ENCODE data around the gene ZFP42. TPM values are rescaled to one million over a fixed set of nuclear protein-coding genes. Genes with fewer than 3 reads are reported as not detected.

ZFP42 gene
- total and polyA plus RNA-seq, 2 of the 8 experiments (the other 6 are each of a cell fraction or from before 2014, with no cell fraction given): 69.4 to 188 TPM

GRCh38 chr4:187972135-187972534 lies 23.4 kb upstream of the ZFP42 start:
- Histone ChIP-seq H3K18ac (ENCODE audit: extremely low read depth, low read length) (no peak overlapping the region), H3K9ac (replicated peaks in 1 of 4; ENCODE audit: extremely low read depth in 1 of 4, low read depth in 3 of 4, low read length in 3 of 4) (no peak overlapping the region), H2AFZ (ENCODE audit: low read length) (no peak overlapping the region), H3K56ac (replicated peaks; ENCODE audit: insufficient read length, low read depth, low read length) (no peak overlapping the region), H2AK5ac (ENCODE audit: low read depth, low read length) (no peak overlapping the region), H3K4me2 (ENCODE audit: insufficient read depth in 1 of 2, low read depth in 2 of 2, low read length in 2 of 2) (no peak overlapping the region), H4K91ac (replicated peaks; ENCODE audit: insufficient read length, low read length) (no peak overlapping the region), H3K79me2 (ENCODE audit: control insufficient read depth in 1 of 2, insufficient read depth in 2 of 2, low read length in 2 of 2) (no peaks in the 10 kb centered on the region), H4K20me1 (replicated peaks in 1 of 2; ENCODE audit: control insufficient read depth in 1 of 2, insufficient read depth in 2 of 2, low read length in 2 of 2) (no peaks in the 10 kb centered on the region), H3K9me3 (ENCODE audit: insufficient read depth in 2 of 2, low read depth in 1 of 2, low read length in 1 of 2) (no peaks in the 10 kb centered on the region), H4K5ac (ENCODE audit: insufficient read length, low read depth, low read length) (no peak overlapping the region), H3K14ac (ENCODE audit: insufficient read length) (no peak overlapping the region), H3K4me1 (replicated peaks in 1 of 4; ENCODE audit: control insufficient read depth in 3 of 4, insufficient read depth in 4 of 4, low read length in 3 of 4) (no peaks in the 10 kb centered on the region), H2BK15ac (ENCODE audit: low read length) (no peak overlapping the region), H2BK12ac (ENCODE audit: low read depth, low read length) (no peak overlapping the region), H3K79me1 (ENCODE audit: low read depth, low read length) (no peaks in the 10 kb centered on the region), H3K4me3 (ENCODE audit: extremely low read depth in 1 of 4, insufficient read depth in 2 of 4, low read depth in 3 of 4, low read length in 4 of 4) (no peak overlapping the region), H2BK120ac (replicated peaks; ENCODE audit: low read depth, low read length) (no peak overlapping the region), H2BK5ac (ENCODE audit: low read depth, low read length) (no peak overlapping the region), H2BK20ac (ENCODE audit: low read length) (no peak overlapping the region), H4K8ac (ENCODE audit: extremely low read depth, insufficient read depth, low read length) (no peak overlapping the region), H3K27ac (ENCODE audit: low read depth, low read length) (no peak overlapping the region), H3K36me3 (ENCODE audit: control insufficient read depth in 2 of 4, insufficient read depth in 4 of 4, low read length in 3 of 4) (no peaks in the 10 kb centered on the region), H3K27me3 (replicated peaks in 1 of 4; ENCODE audit: control insufficient read depth in 3 of 4, extremely low read depth in 1 of 4, insufficient read depth in 3 of 4, low read length in 3 of 4) (no peaks in the 10 kb centered on the region), H3K23me2 (ENCODE audit: low read depth, low read length) (no peaks in the 10 kb centered on the region), H3K4ac (replicated peaks; ENCODE audit: insufficient read length, low read depth, low read length) (no peak overlapping the region), H3K23ac (ENCODE audit: insufficient read length) (no peak overlapping the region)
- WGBS, 2 experiments (ENCODE audit: extremely low coverage in 1 of 2, insufficient coverage in 1 of 2, insufficient read length in 1 of 2, insufficient replicate concordance in 2 of 2, low coverage in 1 of 2, low lambda C conversion rate in 2 of 2, missing lambda C conversion rate in 1 of 2): 79% methylated on average over 5 of the region's 5 CpGs; no CpG with 5 or more reads in 1 of the 2 experiments
- CTCF ChIA-PET (ENCODE audit: partially characterized antibody): no interaction called here
- POLR2A ChIA-PET (ENCODE audit: partially characterized antibody): no interaction called here
- TF ChIP-seq SAP30 (IDR thresholded peaks at IDR 0.05; ENCODE audit: insufficient read depth, insufficient replicate concordance, low read length) (no peak), SRF (IDR thresholded peaks at IDR 0.05; ENCODE audit: low read depth, low read length) (no peak), SIX5 (IDR thresholded peaks at IDR 0.05; ENCODE audit: low read depth, low read length) (no peak), RAD21 (IDR thresholded peaks at IDR 0.05 in 1 of 2, conservative IDR thresholded peaks at IDR 0.05 in 1 of 2; ENCODE audit: low read depth in 2 of 2, low read length in 2 of 2) (no peak), TCF12 (IDR thresholded peaks at IDR 0.05; ENCODE audit: low read depth, low read length) (no peak), CHD2 (IDR thresholded peaks at IDR 0.05; ENCODE audit: low read length) (no peak)
- DNase-seq (ENCODE audit: low read depth in 1 of 2, low spot score in 2 of 2) (no peak), FAIRE-seq (no peak)
